ENCODE results near the gene WWC2.

DNA sequence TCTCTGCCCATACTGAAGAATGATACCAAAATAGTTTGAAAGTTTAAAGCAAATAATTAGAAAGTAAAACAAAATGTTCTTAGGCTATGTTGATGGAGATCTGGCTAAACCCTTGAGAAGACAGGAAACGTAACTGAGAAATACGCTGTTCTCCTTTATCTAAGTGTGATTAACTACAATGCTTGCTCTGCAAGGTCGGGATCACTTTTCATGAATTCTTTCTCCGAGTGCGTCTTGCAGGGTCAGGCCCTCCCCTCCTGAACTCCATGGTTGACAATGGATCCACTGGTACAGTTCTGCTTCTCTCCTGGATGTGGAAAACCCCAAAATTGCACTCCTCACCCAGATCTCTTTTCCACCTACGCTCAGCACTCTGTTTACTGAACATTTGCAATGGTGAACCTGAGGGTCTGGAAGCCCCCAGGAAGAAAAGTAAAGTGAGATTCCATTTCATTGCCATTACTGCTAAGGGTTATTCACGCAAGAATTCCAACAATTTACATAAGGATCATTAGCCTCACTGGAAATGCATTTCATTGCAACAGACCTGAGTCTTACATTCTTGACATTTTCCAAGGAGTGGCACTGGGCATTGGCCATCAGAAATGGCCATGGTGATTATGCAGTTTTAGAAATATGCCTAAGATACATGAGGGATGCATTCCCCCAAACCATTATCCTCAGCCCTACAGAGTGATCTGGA is 24.6 kb upstream of the WWC2 start:
- no peak for TF ChIP-seq ZNF232 (CRISPR knock-in tag; IDR thresholded peaks at IDR 0.05)
- TF ChIP-seq CTCF (IDR thresholded peaks at IDR 0.05) = no peak
- no peak for TF ChIP-seq NFYB (CRISPR knock-in tag; conservative IDR thresholded peaks at IDR 0.05; ENCODE audit: low read depth)
- no peak for TF ChIP-seq USF1 (CRISPR knock-in tag; IDR thresholded peaks at IDR 0.05)
- TF ChIP-seq, protein P1, sequence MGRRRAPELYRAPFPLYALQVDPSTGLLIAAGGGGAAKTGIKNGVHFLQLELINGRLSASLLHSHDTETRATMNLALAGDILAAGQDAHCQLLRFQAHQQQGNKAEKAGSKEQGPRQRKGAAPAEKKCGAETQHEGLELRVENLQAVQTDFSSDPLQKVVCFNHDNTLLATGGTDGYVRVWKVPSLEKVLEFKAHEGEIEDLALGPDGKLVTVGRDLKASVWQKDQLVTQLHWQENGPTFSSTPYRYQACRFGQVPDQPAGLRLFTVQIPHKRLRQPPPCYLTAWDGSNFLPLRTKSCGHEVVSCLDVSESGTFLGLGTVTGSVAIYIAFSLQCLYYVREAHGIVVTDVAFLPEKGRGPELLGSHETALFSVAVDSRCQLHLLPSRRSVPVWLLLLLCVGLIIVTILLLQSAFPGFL (CRISPR knock-in tag; IDR thresholded peaks at IDR 0.05; ENCODE audit: borderline replicate concordance) = no peak
- TF ChIP-seq ATF1 (CRISPR knock-in tag; IDR thresholded peaks at IDR 0.05) = no peak
- no peak for TF ChIP-seq E2F4 (CRISPR knock-in tag; IDR thresholded peaks at IDR 0.05; ENCODE audit: borderline replicate concordance, low read depth)
- TF ChIP-seq ELF4 (CRISPR knock-in tag; IDR thresholded peaks at IDR 0.05; ENCODE audit: low read depth) = no peak
- peak; percentile 30; the same call in 1 of the 2 replicates for TF ChIP-seq TEAD1 (CRISPR knock-in tag; IDR thresholded peaks at IDR 0.05)
- TF ChIP-seq ZBTB21 (CRISPR knock-in tag; IDR thresholded peaks at IDR 0.05; ENCODE audit: borderline replicate concordance) = no peak
- 0 out of 2 replicates have a peak, but pooled peaks have one; percentile 56 for TF ChIP-seq TEAD4 (CRISPR knock-in tag; IDR thresholded peaks at IDR 0.05)
- TF ChIP-seq SP1 (CRISPR knock-in tag; conservative IDR thresholded peaks at IDR 0.05) = no peak
- no peak for TF ChIP-seq JUN (CRISPR knock-in tag; IDR thresholded peaks at IDR 0.05)
